NB4 (cell line): Measurements from ENCODE around the gene MAPKAPK3.

ENCODE experiments used
- DNase-seq: peaks from one replicate; pipeline ENCODE4 v3.0.0; 2010; ENCODE audit warnings: low read depth
- H3K4me3 ChIP-seq: one replicate; pipeline ENCODE4 v1.5.1; 2011; ENCODE audit warnings: mild to moderate bottlenecking, low read depth, low read length, moderate library complexity
- MAX ChIP-seq: IDR thresholded peaks from 2 replicates; pipeline ENCODE4 v1.6.1; 2011; ENCODE audit warnings: low read depth, low read length
- MYC ChIP-seq: IDR thresholded peaks from 2 replicates; pipeline ENCODE4 v1.6.1; 2011; ENCODE audit warnings: low read depth, low read length
- POLR2A ChIP-seq: IDR thresholded peaks from 2 replicates; pipeline ENCODE4 v1.6.1; 2011; ENCODE audit warnings: mild to moderate bottlenecking; ENCODE audit not compliant: insufficient read length; ENCODE audit errors: extremely low read depth
- TF ChIP-seq, protein P1 (sequence below): IDR thresholded peaks from one replicate; pipeline ENCODE4 v1.5.1; 2012; ENCODE audit warnings: low read depth, low read length

Gene MAPKAPK3

DNA sequence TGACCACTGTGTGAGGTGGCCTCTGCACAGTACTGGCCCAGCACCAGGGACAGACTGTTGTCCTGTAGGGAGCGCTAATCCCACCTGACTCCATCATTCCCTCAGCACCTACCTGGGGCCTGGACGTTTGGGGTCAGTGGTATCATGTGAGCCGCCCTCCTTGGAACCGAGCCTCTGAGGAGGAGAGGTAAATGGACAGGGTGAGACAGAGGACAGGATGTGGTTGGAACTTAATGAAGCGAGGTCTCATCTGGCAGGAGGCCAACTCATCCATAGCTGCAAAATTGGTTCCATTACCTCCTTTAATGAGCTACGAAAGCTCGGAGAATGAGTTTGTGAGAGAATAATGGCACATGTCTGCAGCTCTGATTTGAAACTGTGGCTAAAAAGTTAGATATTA, 13.9 kb downstream of the MAPKAPK3 start:
- no peak overlapping the region for H3K4me3 ChIP-seq
- DNase-seq, result peak; percentile 44
- TF ChIP-seq POLR2A, result no peak
- TF ChIP-seq MAX, result no peak
- TF ChIP-seq, protein P1, sequence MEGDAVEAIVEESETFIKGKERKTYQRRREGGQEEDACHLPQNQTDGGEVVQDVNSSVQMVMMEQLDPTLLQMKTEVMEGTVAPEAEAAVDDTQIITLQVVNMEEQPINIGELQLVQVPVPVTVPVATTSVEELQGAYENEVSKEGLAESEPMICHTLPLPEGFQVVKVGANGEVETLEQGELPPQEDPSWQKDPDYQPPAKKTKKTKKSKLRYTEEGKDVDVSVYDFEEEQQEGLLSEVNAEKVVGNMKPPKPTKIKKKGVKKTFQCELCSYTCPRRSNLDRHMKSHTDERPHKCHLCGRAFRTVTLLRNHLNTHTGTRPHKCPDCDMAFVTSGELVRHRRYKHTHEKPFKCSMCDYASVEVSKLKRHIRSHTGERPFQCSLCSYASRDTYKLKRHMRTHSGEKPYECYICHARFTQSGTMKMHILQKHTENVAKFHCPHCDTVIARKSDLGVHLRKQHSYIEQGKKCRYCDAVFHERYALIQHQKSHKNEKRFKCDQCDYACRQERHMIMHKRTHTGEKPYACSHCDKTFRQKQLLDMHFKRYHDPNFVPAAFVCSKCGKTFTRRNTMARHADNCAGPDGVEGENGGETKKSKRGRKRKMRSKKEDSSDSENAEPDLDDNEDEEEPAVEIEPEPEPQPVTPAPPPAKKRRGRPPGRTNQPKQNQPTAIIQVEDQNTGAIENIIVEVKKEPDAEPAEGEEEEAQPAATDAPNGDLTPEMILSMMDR, result no peak
- TF ChIP-seq MYC, result no peak

- peak; percentile 80 for DNase-seq
- H3K4me3 ChIP-seq, result no peak overlapping the region
- 0 out of 2 replicates have a peak, but pooled peaks have one; percentile 3 for TF ChIP-seq MAX
- TF ChIP-seq POLR2A, result no peak
- TF ChIP-seq, protein P1, result peak; percentile 4
Measured at GRCh38 chr3:50632450-50632849, 15.5 kb downstream of the MAPKAPK3 start.

DNA sequence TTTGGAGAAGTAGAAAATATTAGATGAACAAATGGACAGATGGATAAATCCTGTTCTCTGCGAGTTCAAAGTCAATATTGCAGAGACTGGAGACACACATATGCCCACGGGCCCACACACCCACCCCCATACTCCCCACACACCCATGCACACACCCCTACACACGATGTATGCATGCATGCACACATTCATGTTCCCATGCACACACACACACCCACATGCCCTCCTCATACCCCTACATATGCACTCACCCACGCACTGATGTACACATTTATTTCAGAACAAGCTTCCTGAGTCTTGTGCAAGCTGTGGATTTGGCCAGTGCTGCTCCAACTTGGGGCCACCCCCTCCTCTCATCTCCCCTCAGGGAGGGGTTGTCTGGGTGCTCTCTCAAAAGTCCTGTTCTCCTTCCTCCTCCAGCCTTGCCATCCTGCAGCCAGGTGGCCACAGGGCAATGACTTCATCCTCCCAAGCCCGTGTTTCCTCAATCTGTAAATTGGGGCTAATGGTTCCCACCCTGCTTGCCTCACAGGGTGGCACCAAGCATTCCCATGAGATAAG, 16.4 kb downstream of the MAPKAPK3 start:
- TF ChIP-seq MAX (no peak), MYC (no peak), POLR2A (no peak)
- TF ChIP-seq, protein P1, result no peak
- no peak overlapping the region for H3K4me3 ChIP-seq
- peak; percentile 62 for DNase-seq

- no peak for TF ChIP-seq MYC
- no peak for TF ChIP-seq POLR2A
- no peak for TF ChIP-seq MAX
- TF ChIP-seq, protein P1, result no peak
- DNase-seq, result no peak
Measured at GRCh38 chr3:50635066-50635465, 18.1 kb downstream of the MAPKAPK3 start.

DNA sequence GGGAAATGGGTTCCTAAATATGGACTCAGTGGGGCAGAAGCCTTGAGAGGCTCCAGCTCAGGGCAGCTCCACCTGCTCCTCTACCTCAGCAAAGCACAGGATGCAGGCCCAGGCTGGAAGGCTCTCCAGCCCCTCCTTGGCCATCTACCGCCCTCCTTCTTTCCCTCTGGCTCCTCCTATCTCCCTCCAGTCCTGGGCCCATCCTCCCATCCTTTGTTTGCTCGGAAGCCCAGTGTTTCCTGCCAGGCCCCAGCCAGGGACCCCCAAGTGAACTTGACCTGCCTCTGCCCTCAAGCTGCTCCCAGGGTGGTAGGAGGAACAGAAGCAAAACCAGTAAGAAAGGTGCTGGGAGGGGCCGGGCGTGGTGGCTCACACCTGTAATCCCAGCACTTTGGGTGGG, 20.1 kb downstream of the MAPKAPK3 start:
- H3K4me3 ChIP-seq, result no peak overlapping the region
- TF ChIP-seq MAX, result no peak
- TF ChIP-seq, protein P1, result no peak
- no peak for TF ChIP-seq POLR2A
- TF ChIP-seq MYC, result no peak
- DNase-seq, result no peak

More at GRCh38 chr3:50635066-50635465, 18.1 kb downstream of the MAPKAPK3 start:
- H3K4me3 ChIP-seq, result no peak overlapping the region

GRCh38 chr3:50637945-50638344, 21.0 kb downstream of the MAPKAPK3 start:
- DNase-seq, result no peak
- no peak overlapping the region for H3K4me3 ChIP-seq
- TF ChIP-seq, protein P1, result no peak
- TF ChIP-seq POLR2A, result no peak
- no peak for TF ChIP-seq MAX
- no peak for TF ChIP-seq MYC
